Endodermal cell (in vitro differentiated cells): Measurements from ENCODE around the gene RPTOR. TPM values are rescaled to one million over a fixed set of nuclear protein-coding genes. Genes with fewer than 3 reads are reported as not detected.

ENCODE experiments used
- DNase-seq: peaks from one replicate; pipeline ENCODE4 v3.0.0-alpha.2; 2017
- H3K27ac ChIP-seq: 2 replicates; pipeline ENCODE4 v1.5.1; 2013; ENCODE audit warnings: mild to moderate bottlenecking, low read depth, low read length, moderate library complexity
- H3K27me3 ChIP-seq: 2 replicates; pipeline ENCODE4 v1.6.1; 2013; ENCODE audit warnings: mild to moderate bottlenecking, low read length, moderate library complexity; ENCODE audit not compliant: insufficient read depth, control insufficient read depth, poor library complexity, severe bottlenecking
- H3K36me3 ChIP-seq: 2 replicates; pipeline ENCODE4 v1.7.0; 2013; ENCODE audit warnings: mild to moderate bottlenecking, low read length, moderate library complexity; ENCODE audit not compliant: control insufficient read depth, insufficient read depth
- H3K4me1 ChIP-seq: one replicate; pipeline ENCODE4 v1.7.0; 2013; ENCODE audit warnings: low read length; ENCODE audit not compliant: control insufficient read depth, insufficient read depth
- H3K4me3 ChIP-seq: 2 replicates; pipeline ENCODE4 v1.5.1; 2013; ENCODE audit warnings: mild to moderate bottlenecking, low read length, moderate library complexity
- H3K9ac ChIP-seq: 2 replicates; pipeline ENCODE4 v1.6.1; 2013; ENCODE audit warnings: mild to moderate bottlenecking, low read length, moderate library complexity; ENCODE audit not compliant: poor library complexity, severe bottlenecking; ENCODE audit errors: extremely low read depth
- H3K9me3 ChIP-seq: 2 replicates; pipeline ENCODE4 v1.6.1; 2013; ENCODE audit warnings: mild to moderate bottlenecking, low read length, moderate library complexity; ENCODE audit not compliant: control insufficient read depth
- H3K27ac Mint-ChIP-seq: 2 replicates; pipeline ENCODE4 v1.8.0; 2020; ENCODE audit warnings: mixed read lengths
- H3K27me3 Mint-ChIP-seq: 2 replicates; pipeline ENCODE4 v1.8.0; 2021; ENCODE audit warnings: mild to moderate bottlenecking, mixed read lengths; ENCODE audit not compliant: insufficient read depth
- H3K36me3 Mint-ChIP-seq: 2 replicates; pipeline ENCODE4 v1.8.0; 2020; ENCODE audit warnings: low read depth, mixed read lengths
- H3K4me1 Mint-ChIP-seq: 2 replicates; pipeline ENCODE4 v1.8.0; 2020; ENCODE audit warnings: mixed read lengths
- H3K4me3 Mint-ChIP-seq: 2 replicates; pipeline ENCODE4 v1.8.0; 2020; ENCODE audit warnings: mild to moderate bottlenecking, moderate library complexity, mixed read lengths
- H3K9me3 Mint-ChIP-seq: 2 replicates; pipeline ENCODE4 v1.8.0; 2020; ENCODE audit warnings: mild to moderate bottlenecking, mixed read lengths
- CTCF ChIP-seq: fragments of 200-600 bp; sonication (generic); conservative IDR thresholded peaks from 2 replicates; pipeline ENCODE4 v1.5.0; 2021; ENCODE audit warnings: antibody characterized with exemption, mild to moderate bottlenecking
- WGBS, 2 experiments: methylation state at CpG; one replicate each; pipeline versions ENCODE4 v1.1.5 to v1.1.7; 2013; ENCODE audit warnings: missing lambda C conversion rate in 2 of 2, mixed read lengths in 1 of 2; ENCODE audit not compliant: insufficient coverage in 1 of 2, insufficient read length in 1 of 2; 5-methylcytosine and 5-hydroxymethylcytosine counted together
- total RNA-seq, 2 donors: library from RNA; stranded (reverse); fragmentation: NEBNext Ultra II Directional in 1 of 2; extraction: Animal tissue kit (Norgen Biotek cat#: 25700) in 1 of 2; gene quantifications; 2 replicates in 1 of 2; 3 replicates in 1 of 2; pipeline ENCODE4 v1.2.1, GENCODE V29; 2021

Gene RPTOR
- total RNA-seq, 2 donors from 2014 or later = 45.1 to 53.4 TPM

- WGBS, 2 experiments = 91 to 98% methylated on average over 4 of the region's 4 CpGs
- Histone ChIP-seq H3K27me3 (peaks cover 7% of the 10 kb centered on the region), H3K4me3 (no peak overlapping the region), H3K36me3 (no peaks in the 10 kb centered on the region), H3K9me3 (no peaks in the 10 kb centered on the region), H3K27ac (no peak overlapping the region), H3K4me1 (no peaks in the 10 kb centered on the region), H3K9ac (no peak overlapping the region)
- Mint-ChIP-seq H3K27me3 (peaks cover 9% of the 10 kb centered on the region), H3K4me3 (no peak overlapping the region), H3K27ac (no peak overlapping the region), H3K4me1 (no peaks in the 10 kb centered on the region), H3K36me3 (no peaks in the 10 kb centered on the region), H3K9me3 (peaks cover 4% of the 10 kb centered on the region)
- TF ChIP-seq CTCF = no peak
- no peak for DNase-seq
Measured at GRCh38 chr17:80977172-80977571, 432.5 kb downstream of the RPTOR start.

GRCh38 chr17:80978499-80979497, 434.2 kb downstream of the RPTOR start:
- 90 to 92% methylated on average over 21 to 31 of the region's 31 CpGs for WGBS, 2 experiments
- no peak overlapping the region for H3K4me3 Mint-ChIP-seq
- no peaks in the 10 kb centered on the region for H3K4me1 ChIP-seq
- H3K4me1 Mint-ChIP-seq = no peaks in the 10 kb centered on the region
- H3K27me3 ChIP-seq = peaks cover 8% of the 10 kb centered on the region
- H3K27ac ChIP-seq = no peak overlapping the region
- no peak for TF ChIP-seq CTCF
- DNase-seq = no peak
- peaks cover 4% of the 10 kb centered on the region for H3K9me3 Mint-ChIP-seq
- peaks cover 20% of the 10 kb centered on the region for H3K27me3 Mint-ChIP-seq
- no peaks in the 10 kb centered on the region for H3K36me3 Mint-ChIP-seq
- no peaks in the 10 kb centered on the region for H3K36me3 ChIP-seq
- no peak overlapping the region for H3K4me3 ChIP-seq
- H3K9me3 ChIP-seq = no peaks in the 10 kb centered on the region
- H3K9ac ChIP-seq = no peak overlapping the region
- H3K27ac Mint-ChIP-seq = no peak overlapping the region

- Mint-ChIP-seq H3K4me3 (peak overlapping the region; percentile 10), H3K36me3 (no peaks in the 10 kb centered on the region), H3K4me1 (no peaks in the 10 kb centered on the region), H3K27me3 (peaks cover 20% of the 10 kb centered on the region), H3K27ac (no peak overlapping the region), H3K9me3 (peaks cover 4% of the 10 kb centered on the region)
- Histone ChIP-seq H3K36me3 (no peaks in the 10 kb centered on the region), H3K9me3 (no peaks in the 10 kb centered on the region), H3K27ac (no peak overlapping the region), H3K9ac (no peak overlapping the region), H3K27me3 (peaks cover 8% of the 10 kb centered on the region), H3K4me3 (no peak overlapping the region), H3K4me1 (no peaks in the 10 kb centered on the region)
- TF ChIP-seq CTCF = no peak
- no peak for DNase-seq
- 89 to 95% methylated on average over 9 to 26 of the region's 26 CpGs for WGBS, 2 experiments
Measured at GRCh38 chr17:80979547-80980378, 435.1 kb downstream of the RPTOR start.
